NK-92 (cell line): ENCODE data around the gene MEIOB.
"Not testable (repeated sequence)": the region's sequence is repeated elsewhere in the genome, so short reads cannot be mapped to it uniquely, and the experiment has no call there.

ENCODE experiments used
- DNase-seq: peaks from one replicate; lab custom pipeline; 2025; ENCODE audit not compliant: unreplicated experiment; lab: John Stamatoyannopoulos, UW

Gene MEIOB

GRCh38 chr16:1871974-1872635 lies at the start of gene MEIOB:
Gene MEIOB, minus strand, starts transcription at chr16:1872164. Its CDS starts 3,989 bp downstream, at chr16:1868175.
- DNase-seq: no peak

- no peak for DNase-seq
These were observed 48.8 kb upstream of the MEIOB start for GRCh38 chr16:1920727-1921171.

- DNase-seq: not testable (repeated sequence)
These were observed 48.2 kb upstream of the MEIOB start for GRCh38 chr16:1920122-1920521.

GRCh38 chr16:1919327-1919998 lies 47.5 kb upstream of the MEIOB start:
- DNase-seq: no peak

GRCh38 chr16:1918351-1919326 lies 46.7 kb upstream of the MEIOB start, which contains the start of gene HS3ST6:
Gene HS3ST6, minus strand, starts transcription at chr16:1918415. Its CDS starts 92 bp downstream, at chr16:1918323.
- no peak for DNase-seq

GRCh38 chr16:1917665-1918350 lies 45.8 kb upstream of the MEIOB start:
- DNase-seq: no peak

- DNase-seq: no peak
These were observed 45.2 kb upstream of the MEIOB start for GRCh38 chr16:1917056-1917664.

GRCh38 chr16:1916640-1916990 lies 44.7 kb upstream of the MEIOB start:
- DNase-seq: no peak

GRCh38 chr16:1915732-1916639 lies 44.0 kb upstream of the MEIOB start:
- no peak for DNase-seq

GRCh38 chr16:1914988-1915387 lies 43.0 kb upstream of the MEIOB start:
- DNase-seq: no peak

- no peak for DNase-seq
These were observed 42.2 kb upstream of the MEIOB start for GRCh38 chr16:1914084-1914608.

GRCh38 chr16:1913327-1914083 lies 41.5 kb upstream of the MEIOB start:
- DNase-seq: no peak

- no peak for DNase-seq
These were observed 40.2 kb upstream of the MEIOB start for GRCh38 chr16:1912215-1912543.

GRCh38 chr16:1911467-1912214 lies 39.7 kb upstream of the MEIOB start:
- no peak for DNase-seq

- DNase-seq: no peak
These were observed 37.7 kb upstream of the MEIOB start for GRCh38 chr16:1909561-1910231.

- DNase-seq: no peak
These were observed 37.0 kb upstream of the MEIOB start for GRCh38 chr16:1908983-1909382.

- DNase-seq: no peak
These were observed 36.2 kb upstream of the MEIOB start for GRCh38 chr16:1908184-1908583.
